OCI-LY7 (cell line): ENCODE data around the gene TBC1D9B. TPM values are rescaled to one million over a fixed set of nuclear protein-coding genes. Genes with fewer than 3 reads are reported as not detected.

Experiments
- BruUV-seq: library from RNA; stranded (reverse); fragments of 400-500 nt; replicated peaks from 2 replicates; lab custom pipeline; 2021; lab: Mats Ljungman, UMichigan
- CTCF ChIA-PET: fragments of 300-600 bp; sonication (Branson Sonifier 250); formaldehyde crosslinking; loops from one replicate; lab custom pipeline; 2022; ENCODE audit warnings: antibody characterized with exemption; ENCODE audit not compliant: unreplicated experiment; lab: Charles Lee
- POLR2A ChIA-PET: fragments of 300-600 bp; sonication (Branson Sonifier 250); formaldehyde crosslinking; loops from one replicate; lab custom pipeline; 2022; ENCODE audit warnings: antibody characterized with exemption; lab: Charles Lee
- DNase-seq: peaks from one replicate; pipeline ENCODE4 v3.0.0-alpha.2; 2015; ENCODE audit warnings: low spot score
- H2AFZ ChIP-seq: fragments of 200-600 bp; sonication (generic), shearing (Covaris generic); 2 replicates; pipeline ENCODE4 v1.6.1; 2014; ENCODE audit warnings: mild to moderate bottlenecking, antibody characterized with exemption, low read length, moderate library complexity
- H3K27ac ChIP-seq: fragments of 200-600 bp; sonication (generic); 2 replicates; pipeline ENCODE4 v1.5.1; 2014; ENCODE audit warnings: mixed run types, low read depth, mild to moderate bottlenecking, moderate library complexity, low read length, inconsistent platforms; ENCODE audit not compliant: poor library complexity, severe bottlenecking
- H3K36me3 ChIP-seq: fragments of 200-600 bp; sonication (generic); 2 replicates; pipeline ENCODE4 v1.6.1; 2014; ENCODE audit warnings: mild to moderate bottlenecking, antibody characterized with exemption, low read length, moderate library complexity, mixed read lengths; ENCODE audit not compliant: insufficient read depth
- H3K4me1 ChIP-seq: fragments of 200-600 bp; sonication (generic); 2 replicates; pipeline ENCODE4 v1.5.1; 2014; ENCODE audit warnings: mild to moderate bottlenecking, low read length; ENCODE audit not compliant: insufficient read depth, poor library complexity, severe bottlenecking
- H3K4me2 ChIP-seq: fragments of 200-600 bp; sonication (generic); 2 replicates; pipeline ENCODE4 v1.6.1; 2014; ENCODE audit warnings: mild to moderate bottlenecking, low read length
- H3K4me3 ChIP-seq: fragments of 200-600 bp; sonication (generic); 2 replicates; pipeline ENCODE4 v1.5.1; 2014; ENCODE audit warnings: mild to moderate bottlenecking, low read depth, low read length; ENCODE audit not compliant: poor library complexity, severe bottlenecking
- H3K79me2 ChIP-seq: fragments of 200-600 bp; sonication (generic); 2 replicates; pipeline ENCODE4 v1.6.1; 2016; ENCODE audit warnings: low read depth, mild to moderate bottlenecking, low read length, moderate library complexity, mixed read lengths; ENCODE audit not compliant: insufficient read depth
- H3K9me2 ChIP-seq: fragments of 200-600 bp; sonication (generic); 2 replicates; pipeline ENCODE4 v1.6.1; 2016; ENCODE audit warnings: mild to moderate bottlenecking, low read length, mixed read lengths; ENCODE audit not compliant: insufficient read depth
- H3K9me3 ChIP-seq: fragments of 200-600 bp; sonication (generic); 2 replicates; pipeline ENCODE4 v1.6.1; 2014; ENCODE audit warnings: mild to moderate bottlenecking, mixed run types, low read length, mixed read lengths
- H4K20me1 ChIP-seq: fragments of 200-600 bp; sonication (generic); 2 replicates; pipeline ENCODE4 v1.6.1; 2014; ENCODE audit warnings: mild to moderate bottlenecking, antibody characterized with exemption, low read length, moderate library complexity, mixed read lengths; ENCODE audit not compliant: insufficient read depth
- EZH2phosphoT487 ChIP-seq: fragments of 200-600 bp; sonication (generic); IDR thresholded peaks from 2 replicates; pipeline ENCODE4 v1.6.1; 2018; ENCODE audit warnings: low read depth, borderline replicate concordance, mild to moderate bottlenecking, mixed run types, antibody characterized with exemption, low read length, moderate library complexity, mixed read lengths
- intact Hi-C: fragments of 100-400 bp; cut with micrococcal nuclease; formaldehyde crosslinking; loops from one replicate; pipeline ENCODE4 v1.10.0; 2022; ENCODE audit not compliant: unreplicated experiment
- total RNA-seq, 2 experiments: library from RNA; depleted of rRNA in 1 of 2; stranded (reverse); fragments of >200 nt in 1 of 2; shearing (Covaris generic) in 1 of 2; gene quantifications; 2 replicates each; pipeline ENCODE4 v1.2.3, GENCODE V29; 2014 to 2022
- TF ChIP-seq, protein P1 (sequence below): fragments of 200-600 bp; sonication (generic); conservative IDR thresholded peaks from 2 replicates; pipeline ENCODE4 v1.5.1; 2014; ENCODE audit warnings: mild to moderate bottlenecking, antibody characterized with exemption, low read length, moderate library complexity, mixed read lengths

The TBC1D9B gene
- total RNA-seq, 2 experiments from 2014 or later: 52.2 to 106 TPM

DNA sequence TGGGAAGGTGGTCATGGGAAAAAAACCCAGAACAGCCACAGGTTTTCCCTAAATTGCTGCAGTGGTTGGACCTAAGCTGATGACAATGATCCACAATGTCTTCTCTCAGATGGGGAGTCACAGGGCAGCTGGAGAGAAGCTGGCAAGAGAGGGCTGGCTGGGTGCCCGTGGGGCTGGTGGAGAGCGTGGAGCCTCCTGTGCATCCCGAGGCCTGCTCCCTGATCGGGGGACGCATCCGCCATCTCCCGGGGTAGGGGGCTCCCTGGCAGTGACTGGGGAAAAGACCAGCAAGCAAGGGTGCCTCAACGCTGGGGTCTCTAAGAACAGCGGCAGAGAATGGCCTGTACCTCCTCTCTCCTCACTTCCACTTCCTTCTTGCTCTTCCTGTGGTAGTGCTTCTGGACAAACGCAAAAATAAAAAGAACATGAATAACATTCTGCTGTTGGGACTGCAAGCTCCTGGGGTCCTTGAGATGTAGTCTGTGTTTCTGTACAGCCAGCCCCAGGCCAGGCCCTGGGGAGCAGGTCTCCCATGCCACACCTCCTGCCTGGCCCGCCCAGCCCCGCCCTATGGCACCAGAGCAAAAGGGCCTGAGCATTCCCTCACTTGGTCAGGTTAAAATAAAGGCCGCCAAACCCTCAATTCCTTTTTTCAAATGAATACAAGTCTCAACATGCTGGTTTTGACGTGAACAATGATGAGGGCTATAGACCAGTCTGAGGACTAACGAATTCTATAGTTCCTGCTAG is 42.0 kb downstream of the TBC1D9B start:
- ChIA-PET CTCF (no interaction called here), POLR2A (no interaction called here)
- H4K20me1 ChIP-seq: no peaks in the 10 kb centered on the region
- no peak overlapping the region for H2AFZ ChIP-seq
- no TSS peak for BruUV-seq
- peaks cover 84% of the 10 kb centered on the region for H3K36me3 ChIP-seq
- H3K4me3 ChIP-seq: no peak overlapping the region
- H3K4me1 ChIP-seq: peaks cover 10% of the 10 kb centered on the region
- H3K79me2 ChIP-seq: no peaks in the 10 kb centered on the region
- H3K4me2 ChIP-seq: no peak overlapping the region
- peaks cover 5% of the 10 kb centered on the region; the same call in 1 of the 2 replicates for H3K9me3 ChIP-seq
- intact Hi-C loops: loop anchor here (1.0 kb wide), 1 partner anchor 110 kb away; no protein-coding TSS in a partner anchor
- no peaks in the 10 kb centered on the region for H3K9me2 ChIP-seq
- DNase-seq: no peak
- no peak for TF ChIP-seq EZH2phosphoT487
- TF ChIP-seq, protein P1, sequence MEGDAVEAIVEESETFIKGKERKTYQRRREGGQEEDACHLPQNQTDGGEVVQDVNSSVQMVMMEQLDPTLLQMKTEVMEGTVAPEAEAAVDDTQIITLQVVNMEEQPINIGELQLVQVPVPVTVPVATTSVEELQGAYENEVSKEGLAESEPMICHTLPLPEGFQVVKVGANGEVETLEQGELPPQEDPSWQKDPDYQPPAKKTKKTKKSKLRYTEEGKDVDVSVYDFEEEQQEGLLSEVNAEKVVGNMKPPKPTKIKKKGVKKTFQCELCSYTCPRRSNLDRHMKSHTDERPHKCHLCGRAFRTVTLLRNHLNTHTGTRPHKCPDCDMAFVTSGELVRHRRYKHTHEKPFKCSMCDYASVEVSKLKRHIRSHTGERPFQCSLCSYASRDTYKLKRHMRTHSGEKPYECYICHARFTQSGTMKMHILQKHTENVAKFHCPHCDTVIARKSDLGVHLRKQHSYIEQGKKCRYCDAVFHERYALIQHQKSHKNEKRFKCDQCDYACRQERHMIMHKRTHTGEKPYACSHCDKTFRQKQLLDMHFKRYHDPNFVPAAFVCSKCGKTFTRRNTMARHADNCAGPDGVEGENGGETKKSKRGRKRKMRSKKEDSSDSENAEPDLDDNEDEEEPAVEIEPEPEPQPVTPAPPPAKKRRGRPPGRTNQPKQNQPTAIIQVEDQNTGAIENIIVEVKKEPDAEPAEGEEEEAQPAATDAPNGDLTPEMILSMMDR: no peak
- H3K27ac ChIP-seq: no peak overlapping the region

- peaks cover 10% of the 10 kb centered on the region for H3K4me1 ChIP-seq
- ChIA-PET CTCF (no interaction called here), POLR2A (no interaction called here)
- H3K79me2 ChIP-seq: no peaks in the 10 kb centered on the region
- H3K4me3 ChIP-seq: no peak overlapping the region
- intact Hi-C loops: no loop called here
- no TSS peak for BruUV-seq
- peaks cover 74% of the 10 kb centered on the region for H3K36me3 ChIP-seq
- TF ChIP-seq EZH2phosphoT487: no peak
- TF ChIP-seq, protein P1: no peak
- H2AFZ ChIP-seq: no peak overlapping the region
- no peak overlapping the region for H3K27ac ChIP-seq
- no peaks in the 10 kb centered on the region for H4K20me1 ChIP-seq
- no peak for DNase-seq
- H3K4me2 ChIP-seq: no peak overlapping the region
- no peaks in the 10 kb centered on the region for H3K9me2 ChIP-seq
- H3K9me3 ChIP-seq: peaks cover 5% of the 10 kb centered on the region; the same call in 1 of the 2 replicates
These were observed 43.0 kb downstream of the TBC1D9B start for GRCh38 chr5:179864686-179865085.
